Esophagus muscularis mucosa (tissue), 4 donors: ENCODE measurements around the gene WNT11. TPM values are rescaled to one million over a fixed set of nuclear protein-coding genes. Genes with fewer than 3 reads are reported as not detected.

ENCODE experiments used
- DNase-seq: peaks from one replicate; pipeline ENCODE4 v3.0.0-alpha.2; 2017; ENCODE audit errors: extremely low spot score
- H3K27ac ChIP-seq, 4 donors: fragments of 200-600 bp; sonication (generic); replicated peaks in 1 of 4; 1 replicate in 3 of 4; 2 replicates in 1 of 4; pipeline ENCODE4 v1.5.1; 2016 to 2019; ENCODE audit warnings: mild to moderate bottlenecking in 1 of 4
- H3K27me3 ChIP-seq, 4 donors: fragments of 200-600 bp; sonication (generic); one replicate each; pipeline versions ENCODE4 v1.5.1 to v1.6.0; 2016 to 2019
- H3K36me3 ChIP-seq, 4 donors: fragments of 200-600 bp; sonication (generic); one replicate each; pipeline ENCODE4 v1.5.1; 2016 to 2019
- H3K4me1 ChIP-seq, 4 donors: fragments of 200-600 bp; sonication (generic); one replicate each; pipeline ENCODE4 v1.5.1; 2016 to 2019
- H3K4me3 ChIP-seq, 4 donors: fragments of 200-600 bp; sonication (generic); 1 replicate in 2 of 4; 2 replicates in 2 of 4; pipeline ENCODE4 v1.5.1; 2016 to 2019; ENCODE audit warnings: mild to moderate bottlenecking in 4 of 4, moderate library complexity in 1 of 4
- H3K9me3 ChIP-seq, 4 donors: fragments of 200-600 bp; sonication (generic); 1 replicate in 3 of 4; 2 replicates in 1 of 4; pipeline ENCODE4 v1.5.1; 2016 to 2019
- CTCF ChIP-seq, 3 experiments: fragments of 200-600 bp in 2 of 3; fragments of 450-650 bp in 1 of 3; sonication (generic) in 2 of 3; IDR thresholded peaks; one replicate each; pipeline ENCODE4 v1.5.1; 2017 to 2019; ENCODE audit warnings: antibody characterized with exemption in 3 of 3, mild to moderate bottlenecking in 2 of 3, moderate library complexity in 1 of 3
- EP300 ChIP-seq: sonication (generic); formaldehyde crosslinking; IDR thresholded peaks from one replicate; pipeline ENCODE4 v1.6.1; 2017; ENCODE audit warnings: antibody characterized with exemption
- POLR2A ChIP-seq: fragments of 450-650 bp; IDR thresholded peaks from one replicate; pipeline ENCODE4 v1.6.1; 2017; ENCODE audit warnings: antibody characterized with exemption, moderate library complexity, mild to moderate bottlenecking, low read depth
- POLR2AphosphoS5 ChIP-seq, 2 donors: sonication (generic); formaldehyde crosslinking; IDR thresholded peaks; one replicate each; pipeline ENCODE4 v1.6.1; 2017; ENCODE audit warnings: antibody characterized with exemption in 2 of 2
- WGBS: methylation state at CpG from one replicate; pipeline ENCODE4 v1.1.5; 2018; 5-methylcytosine and 5-hydroxymethylcytosine counted together
- intact Hi-C: fragments of 100-400 bp; cut with DNase I; formaldehyde crosslinking; loops from one replicate; pipeline ENCODE4 v1.15.1; 2023
- total RNA-seq, 4 donors: library from RNA; depleted of rRNA; stranded (reverse); fragments of >200 nt; gene quantifications; one replicate each; pipeline versions ENCODE4 v1.1.0 to v1.2.1, GENCODE V29; 2016

WNT11 gene
- total RNA-seq, 4 donors from 2014 or later = 3.7 to 11.0 (median 7.7) TPM

DNA sequence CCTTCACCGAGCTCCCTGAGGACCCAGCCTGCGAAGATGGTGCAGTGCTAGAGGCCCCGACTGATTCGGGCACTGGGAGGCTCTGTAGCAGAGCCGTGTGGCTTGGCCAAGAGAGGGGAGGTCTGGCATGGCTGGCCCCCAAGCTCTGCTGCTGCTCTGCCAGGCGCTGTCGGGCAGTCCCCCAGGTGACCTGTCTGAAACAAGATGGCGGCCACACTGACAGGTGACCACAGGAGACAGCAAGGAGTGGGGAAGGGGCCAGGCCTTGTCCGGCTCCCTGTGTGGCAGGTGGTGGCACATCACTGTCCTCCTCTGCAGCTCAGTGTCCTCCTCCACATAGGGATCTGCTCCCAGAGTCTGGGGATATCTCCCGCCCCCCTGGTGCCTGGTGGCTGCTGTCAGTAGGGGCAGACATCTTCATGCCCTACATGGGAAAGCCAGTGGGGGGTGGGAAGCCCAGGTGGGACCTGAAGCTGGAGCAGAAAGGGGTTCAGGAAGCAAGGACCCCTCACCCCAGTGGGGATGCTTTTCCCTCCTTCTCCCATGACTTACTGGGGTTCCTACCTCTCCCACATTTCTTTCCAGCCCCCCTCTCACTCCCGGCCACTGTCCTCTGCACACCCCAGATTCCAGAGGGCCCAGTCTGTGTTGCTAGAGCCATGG, 40.1 kb upstream of the WNT11 start:
- Histone ChIP-seq H3K36me3 (no peaks in the 10 kb centered on the region), H3K9me3 (no peaks in the 10 kb centered on the region), H3K27me3 (no peaks in the 10 kb centered on the region), H3K4me1 (peaks cover 0 to 9% (median 0%) of the 10 kb centered on the region in 4 donors), H3K27ac (no peak overlapping the region), H3K4me3 (no peak overlapping the region)
- no peak for DNase-seq
- TF ChIP-seq POLR2A (no peak), EP300 (no peak), POLR2AphosphoS5 (IDR thresholded peaks at IDR 0.05) (no peak), CTCF (IDR thresholded peaks at IDR 0.05) (no peak)
- WGBS = 98% methylated on average over 9 of the region's 11 CpGs
- intact Hi-C loops = no loop called here

GRCh38 chr11:76245720-76246119, 39.4 kb upstream of the WNT11 start:
- Histone ChIP-seq H3K27ac (no peak overlapping the region), H3K9me3 (no peaks in the 10 kb centered on the region), H3K4me1 (peaks cover 0 to 2% (median 0%) of the 10 kb centered on the region in 4 donors), H3K27me3 (no peaks in the 10 kb centered on the region), H3K4me3 (no peak overlapping the region), H3K36me3 (no peaks in the 10 kb centered on the region)
- TF ChIP-seq CTCF (IDR thresholded peaks at IDR 0.05) (no peak), EP300 (no peak), POLR2AphosphoS5 (IDR thresholded peaks at IDR 0.05) (no peak)
- 90% methylated on average over 2 of the region's 2 CpGs for WGBS
- intact Hi-C loops = no loop called here
- DNase-seq = no peak

- no peaks in the 10 kb centered on the region for H3K27me3 ChIP-seq
- H3K27ac ChIP-seq = no peak overlapping the region
- H3K9me3 ChIP-seq = no peaks in the 10 kb centered on the region
- H3K4me3 ChIP-seq = no peak overlapping the region
- WGBS = 87% methylated on average over 4 of the region's 4 CpGs
- no peak for TF ChIP-seq POLR2A
- no peak for TF ChIP-seq POLR2AphosphoS5 (IDR thresholded peaks at IDR 0.05)
- no peak for TF ChIP-seq CTCF (IDR thresholded peaks at IDR 0.05)
- no peak for TF ChIP-seq EP300
- no peaks in the 10 kb centered on the region for H3K4me1 ChIP-seq
- intact Hi-C loops = no loop called here
- no peaks in the 10 kb centered on the region for H3K36me3 ChIP-seq
- DNase-seq = no peak
These were observed 38.1 kb upstream of the WNT11 start for GRCh38 chr11:76244316-76244851.

- H3K27ac ChIP-seq = no peak overlapping the region
- WGBS = 95% methylated on average over 6 of the region's 7 CpGs
- DNase-seq = no peak
- H3K27me3 ChIP-seq = no peaks in the 10 kb centered on the region
- intact Hi-C loops = no loop called here
- H3K4me3 ChIP-seq = no peak overlapping the region
- TF ChIP-seq CTCF (IDR thresholded peaks at IDR 0.05) (no peak), EP300 (no peak), POLR2A (no peak), POLR2AphosphoS5 (IDR thresholded peaks at IDR 0.05) (no peak)
- H3K4me1 ChIP-seq = no peaks in the 10 kb centered on the region
- no peaks in the 10 kb centered on the region for H3K9me3 ChIP-seq
- no peaks in the 10 kb centered on the region for H3K36me3 ChIP-seq
These were observed 37.6 kb upstream of the WNT11 start for GRCh38 chr11:76243957-76244285.
